ENCODE data around the gene ACBD3.

The ACBD3 gene

DNA sequence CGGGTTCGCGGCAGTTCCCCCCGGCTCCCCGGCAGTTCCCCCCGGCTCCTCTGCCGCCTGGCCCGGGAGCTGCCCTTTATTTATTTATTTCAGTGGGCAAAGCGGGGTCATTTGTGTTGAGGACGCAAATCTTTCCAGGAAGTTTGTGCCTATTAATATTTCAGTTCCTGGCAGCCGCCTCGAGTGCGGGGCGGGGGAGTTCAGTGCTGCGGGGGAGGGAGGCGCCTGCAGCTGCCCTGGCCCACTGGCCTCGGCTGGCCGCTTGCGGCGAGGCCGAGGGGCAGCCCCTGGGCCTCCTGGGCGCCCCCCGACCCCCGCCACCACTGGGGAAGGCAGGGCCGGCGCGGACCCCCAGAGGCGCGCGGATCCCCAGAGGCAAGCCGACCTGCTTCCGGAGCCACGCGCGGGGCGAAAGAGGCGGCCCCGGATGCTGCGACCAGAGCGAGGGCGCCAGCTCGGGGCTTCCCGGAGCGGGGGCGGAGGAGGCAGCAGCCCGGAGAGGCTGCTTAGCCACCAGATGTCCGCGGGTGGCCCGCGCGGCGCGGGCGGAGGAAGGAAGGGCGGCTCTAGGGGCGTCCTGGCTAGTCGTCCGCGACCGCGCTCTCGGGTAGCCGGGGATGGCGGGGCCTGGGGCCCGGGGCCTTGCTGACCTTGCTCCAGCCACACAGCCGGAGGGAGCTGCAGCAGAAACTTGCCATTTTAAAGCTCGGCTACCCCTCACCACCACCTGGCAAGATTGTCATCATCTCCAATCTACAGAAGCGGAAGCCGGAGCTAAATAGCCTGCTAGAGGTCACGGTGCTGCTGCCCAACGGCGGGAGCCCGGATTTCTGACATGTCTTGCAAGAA is 76.1 kb downstream of the ACBD3 start:
- peak; percentile 81 for DNase-seq

- peak; percentile 86 for DNase-seq
Observed at GRCh38 chr1:226109829-226110248, 76.7 kb downstream of the ACBD3 start.

DNA sequence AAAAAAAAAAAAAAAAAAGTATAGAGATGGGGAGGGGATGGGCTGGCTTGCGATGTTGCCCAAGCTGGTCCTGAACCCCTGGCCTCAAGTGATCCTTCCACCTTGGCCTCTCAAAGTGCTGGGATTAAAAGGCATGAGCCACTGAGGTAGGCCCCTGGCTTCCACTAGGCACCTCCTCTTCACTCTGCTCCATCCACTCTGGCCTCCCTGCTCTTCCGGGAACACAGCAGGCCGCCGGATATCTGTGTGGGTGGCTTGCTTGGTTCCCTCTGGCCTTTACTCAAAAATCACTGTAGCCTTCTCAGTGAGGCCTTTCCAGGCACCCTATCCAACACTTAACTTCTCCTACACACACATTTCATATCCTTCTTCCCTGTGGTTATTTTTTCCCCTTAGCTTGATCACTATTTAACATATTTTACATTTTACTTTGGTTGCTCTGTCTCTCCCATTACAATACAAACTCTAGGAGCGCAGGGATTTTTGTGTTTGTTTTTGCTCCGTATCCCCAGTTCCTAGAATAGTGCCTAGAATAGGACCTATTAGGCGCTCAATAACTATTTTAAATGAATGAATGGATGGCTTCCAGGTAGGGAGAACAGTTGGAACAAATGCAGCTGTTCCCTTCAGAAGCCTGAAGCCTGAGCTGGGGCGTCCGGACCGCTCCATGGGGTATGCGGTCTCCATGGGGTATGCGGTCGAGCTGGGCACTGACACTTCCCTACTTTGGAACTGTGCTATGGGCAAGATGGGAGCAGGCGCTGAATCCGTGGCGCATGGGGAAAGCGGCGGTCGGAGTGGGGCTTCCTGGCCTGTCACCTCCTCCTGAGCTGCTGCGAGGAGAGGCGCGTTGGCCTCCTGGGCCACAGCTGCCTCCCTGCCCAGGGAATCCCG is 77.4 kb downstream of the ACBD3 start:
- DNase-seq: no peak

- DNase-seq: no peak
Observed at GRCh38 chr1:226107471-226108460, 78.8 kb downstream of the ACBD3 start.

DNA sequence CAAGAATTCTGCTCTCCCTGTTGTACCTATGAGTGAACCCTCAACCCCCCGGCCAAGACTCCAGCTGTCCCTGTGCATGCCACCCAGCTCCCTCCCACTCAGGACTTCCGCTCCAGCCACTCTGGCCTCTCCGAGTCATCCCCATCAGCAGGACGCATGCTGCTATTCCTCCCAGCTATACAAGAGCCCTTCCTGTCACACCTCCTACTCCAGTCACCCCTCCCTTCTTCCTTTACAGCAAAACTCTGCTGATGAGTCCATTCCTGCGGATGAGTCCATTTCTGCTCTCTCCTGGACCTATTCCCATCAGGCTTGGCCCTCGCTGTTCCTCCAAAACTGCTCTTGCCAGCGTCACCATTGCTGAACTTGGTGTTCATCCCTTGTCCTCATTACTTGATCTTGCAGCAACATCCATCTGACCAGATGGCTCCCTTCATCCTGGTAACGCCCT is 81.8 kb downstream of the ACBD3 start:
- DNase-seq: peak; percentile 5

DNA sequence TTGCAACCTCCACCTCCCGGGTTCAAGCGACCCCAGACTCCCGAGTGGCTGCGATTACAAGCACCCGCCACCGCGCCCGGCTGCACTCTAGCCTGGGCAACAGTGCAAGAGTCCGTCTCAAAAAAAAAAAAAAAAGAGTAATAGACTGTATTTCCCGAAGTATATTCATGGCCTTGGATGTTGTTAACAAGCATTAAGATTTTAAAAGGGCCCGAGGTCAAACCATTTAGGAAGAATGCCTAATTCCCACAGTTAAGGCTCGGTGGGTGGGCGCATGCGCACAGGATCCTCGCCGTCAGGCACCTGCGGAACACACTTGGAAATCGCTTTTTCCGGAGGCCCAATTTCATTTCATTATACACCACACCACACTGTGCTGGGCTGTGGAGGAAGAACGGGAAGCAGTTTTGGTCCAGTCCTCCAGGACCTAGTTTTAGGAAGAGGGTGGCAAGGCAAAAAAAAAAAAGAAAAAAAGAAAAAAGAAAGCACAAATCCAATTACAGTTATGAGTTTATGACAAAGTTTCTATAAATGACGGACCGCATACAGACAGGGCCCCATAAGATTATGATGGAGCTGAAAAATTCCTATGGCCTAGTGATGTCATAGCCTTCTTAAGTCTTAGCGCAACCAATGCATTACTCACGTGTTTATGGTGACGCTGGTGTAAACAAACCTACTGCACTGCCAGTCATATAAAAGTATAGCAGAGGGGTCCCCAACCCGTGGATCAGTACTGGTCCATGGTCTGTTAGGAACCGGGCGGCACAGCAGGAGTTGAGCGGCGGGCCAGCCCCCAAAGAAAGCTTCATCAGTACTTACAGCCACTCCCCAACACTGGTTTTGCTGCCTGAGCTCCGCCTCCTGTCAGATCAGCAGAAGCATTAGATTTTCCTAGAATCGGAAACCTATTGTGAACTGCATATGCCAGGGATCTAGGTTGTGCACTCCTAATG is 85.8 kb downstream of the ACBD3 start:
- no peak for DNase-seq

GRCh38 chr1:226098870-226099835 is 87.4 kb downstream of the ACBD3 start:
- no peak for DNase-seq

DNA sequence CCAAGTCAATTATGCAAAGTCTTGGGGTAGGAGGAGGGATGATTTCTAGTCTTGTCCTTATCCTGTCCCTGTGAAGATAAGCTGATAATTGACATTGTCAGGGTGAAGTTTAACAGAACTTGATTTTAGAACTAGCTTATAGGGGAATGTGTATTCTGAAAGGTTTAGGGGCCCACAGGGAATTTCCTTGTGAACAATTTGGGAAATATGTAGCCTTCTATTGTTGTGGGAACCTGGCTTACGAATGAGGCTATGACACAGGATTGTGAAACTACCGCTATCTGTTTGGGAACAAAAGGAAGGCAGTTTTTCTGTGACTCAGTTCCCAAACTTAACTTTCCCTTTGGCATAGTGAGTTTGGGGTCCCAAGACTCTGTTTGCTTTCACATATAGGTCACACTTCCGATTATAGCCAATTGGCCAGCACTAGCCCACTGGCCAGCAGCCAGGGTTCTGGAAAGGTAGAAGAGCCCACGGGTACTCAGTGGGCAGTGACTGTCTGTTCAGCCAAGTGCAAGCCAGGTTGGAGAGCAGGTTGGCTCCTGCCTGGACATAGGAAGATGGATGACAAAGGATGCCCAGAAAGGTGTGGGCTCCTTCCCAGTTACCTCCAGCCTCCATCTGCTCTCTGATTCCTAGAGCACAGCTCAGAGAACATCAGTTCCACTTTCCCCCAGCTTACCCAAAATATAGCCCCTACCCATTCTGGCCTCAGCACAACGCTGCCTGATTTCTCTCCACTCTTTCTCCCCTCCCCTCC is 88.5 kb downstream of the ACBD3 start:
- DNase-seq: no peak

GRCh38 chr1:226095286-226095685 is 91.3 kb downstream of the ACBD3 start:
- no peak for DNase-seq

Measured in NCI-H146 (cell line).